GM15510 (cell line): ENCODE data around the gene PRRG1.

ENCODE experiments used
- POLR2A ChIP-seq: IDR thresholded peaks from 3 replicates; pipeline ENCODE4 v1.6.1; 2011; ENCODE audit warnings: borderline replicate concordance; ENCODE audit not compliant: insufficient read length; ENCODE audit errors: extremely low read depth

Gene PRRG1

GRCh38 chrX:37357436-37357835 is 8.3 kb downstream of the PRRG1 start:
- TF ChIP-seq POLR2A, result no peak

- TF ChIP-seq POLR2A, result no peak
These were observed 12.4 kb downstream of the PRRG1 start for GRCh38 chrX:37361596-37361995.

- TF ChIP-seq POLR2A, result no peak
These were observed 15.5 kb downstream of the PRRG1 start for GRCh38 chrX:37364666-37365065.

- TF ChIP-seq POLR2A, result no peak
These were observed 18.8 kb downstream of the PRRG1 start for GRCh38 chrX:37367946-37368345.

- TF ChIP-seq POLR2A, result no peak
These were observed 21.5 kb downstream of the PRRG1 start for GRCh38 chrX:37370499-37371141.

GRCh38 chrX:37371578-37371991 is 22.4 kb downstream of the PRRG1 start:
- TF ChIP-seq POLR2A, result no peak

GRCh38 chrX:37378404-37378803 is 29.2 kb downstream of the PRRG1 start:
- TF ChIP-seq POLR2A, result no peak

- TF ChIP-seq POLR2A, result no peak
These were observed 29.7 kb downstream of the PRRG1 start for GRCh38 chrX:37378830-37379229.

- TF ChIP-seq POLR2A, result no peak
These were observed 31.1 kb downstream of the PRRG1 start for GRCh38 chrX:37380256-37380655.

- TF ChIP-seq POLR2A, result no peak
These were observed 31.8 kb downstream of the PRRG1 start for GRCh38 chrX:37380924-37381323.

- TF ChIP-seq POLR2A, result no peak
These were observed 34.1 kb downstream of the PRRG1 start for GRCh38 chrX:37383313-37383712.

- no peak for TF ChIP-seq POLR2A
These were observed 39.2 kb downstream of the PRRG1 start for GRCh38 chrX:37388413-37388812.

- no peak for TF ChIP-seq POLR2A
These were observed 56.8 kb downstream of the PRRG1 start for GRCh38 chrX:37405956-37406355.

GRCh38 chrX:37407736-37408135 is 58.6 kb downstream of the PRRG1 start:
- TF ChIP-seq POLR2A, result no peak

- TF ChIP-seq POLR2A, result no peak
These were observed 60.1 kb downstream of the PRRG1 start for GRCh38 chrX:37409278-37409677.

GRCh38 chrX:37420185-37420584 is 71.0 kb downstream of the PRRG1 start:
- TF ChIP-seq POLR2A, result no peak

GRCh38 chrX:37420756-37421155 is 71.6 kb downstream of the PRRG1 start:
- no peak for TF ChIP-seq POLR2A
